ENCODE measurements around the gene BANP.
"Not testable (repeated sequence)": the region's sequence is repeated elsewhere in the genome, so short reads cannot be mapped to it uniquely, and the experiment has no call there.

BANP gene

DNA sequence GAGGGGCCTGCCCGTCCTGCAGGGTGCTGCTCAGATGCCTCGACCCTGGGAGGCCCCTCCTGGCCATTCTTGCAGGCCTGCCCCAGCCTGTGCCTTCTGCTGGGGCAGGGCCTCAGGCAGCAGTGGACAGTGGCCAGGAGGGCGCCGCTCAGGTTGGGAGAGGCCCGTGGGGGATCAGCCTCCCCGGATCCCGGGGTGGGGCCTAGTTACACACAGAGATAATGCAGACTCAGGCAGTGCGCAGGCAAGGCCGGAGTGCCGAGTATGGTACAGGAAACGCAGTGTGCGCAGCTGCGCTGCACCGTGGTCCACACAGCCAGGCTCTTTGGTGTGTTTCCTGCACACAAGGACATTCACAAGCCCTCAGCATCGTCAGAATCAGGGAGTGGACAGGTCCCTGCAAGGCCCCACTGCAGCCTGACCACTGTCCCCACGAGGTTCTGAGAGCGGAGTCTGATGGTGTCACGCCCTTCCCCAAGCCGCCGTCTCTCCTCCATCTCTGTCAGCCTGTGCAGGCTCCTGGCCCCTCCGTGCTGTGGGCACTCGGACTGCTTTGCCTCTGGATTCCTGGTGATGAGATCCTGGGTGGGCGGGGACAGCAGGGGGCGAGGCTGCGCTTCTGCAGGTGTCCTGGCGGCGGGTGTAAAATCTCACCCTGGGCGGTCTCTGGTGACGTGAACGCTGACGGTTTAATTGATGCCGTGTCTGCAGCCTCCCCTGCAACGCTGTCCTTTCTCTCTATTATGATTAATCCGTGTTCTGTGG lies 141.7 kb downstream of the BANP start:
- DNase-seq, result not testable (repeated sequence)

DNA sequence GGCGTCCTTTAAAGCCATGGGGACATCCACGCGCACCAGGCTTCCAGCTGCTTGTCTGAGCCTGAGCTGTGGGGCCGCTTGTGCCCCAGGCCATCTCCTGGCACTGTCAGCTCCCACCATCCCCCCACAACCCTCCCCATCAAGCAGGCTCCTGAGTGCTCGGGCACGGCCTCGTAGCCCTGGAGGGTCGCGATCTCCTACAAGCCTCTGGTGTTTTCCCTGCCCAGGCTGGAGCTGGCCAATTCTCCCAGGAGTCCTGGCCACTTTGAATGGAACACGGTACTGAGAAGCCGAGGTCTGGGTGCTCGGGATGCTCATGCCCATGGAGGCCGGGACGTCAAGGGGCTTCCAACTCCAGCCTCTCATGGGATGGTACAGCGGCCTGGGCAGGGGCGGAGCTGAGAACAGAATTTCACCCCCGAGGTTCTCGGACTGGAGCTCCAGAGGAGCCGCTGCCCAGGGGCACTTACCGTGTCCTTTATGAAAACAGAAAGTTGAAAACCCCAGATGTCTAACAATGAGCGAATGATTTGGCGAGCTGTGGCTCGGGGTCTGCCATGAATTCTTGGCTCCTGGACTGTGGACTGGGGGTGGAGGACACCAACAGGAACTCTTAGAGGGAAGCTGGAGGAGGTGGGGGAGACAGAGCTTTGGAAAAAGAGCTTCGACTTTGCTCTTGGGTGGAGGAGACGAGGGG lies 142.5 kb downstream of the BANP start:
- not testable (repeated sequence) for DNase-seq

DNA sequence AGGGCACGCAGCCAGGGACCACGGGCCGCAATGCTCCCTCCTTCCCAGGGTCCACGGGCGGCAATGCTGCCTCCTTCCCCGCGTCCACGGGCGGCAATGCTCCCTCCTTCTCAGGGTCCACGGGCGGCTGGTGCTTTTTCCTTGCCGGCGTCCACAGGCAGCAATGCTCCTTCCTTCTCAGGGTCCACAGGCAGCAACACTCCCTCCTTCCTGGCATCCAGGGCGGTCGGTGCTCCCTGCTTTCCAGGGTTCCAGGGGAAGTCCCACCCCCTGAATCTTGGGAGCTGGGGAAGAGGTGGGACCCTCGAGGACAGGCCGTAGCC lies 143.0 kb downstream of the BANP start:
- DNase-seq, result not testable (repeated sequence)

DNA sequence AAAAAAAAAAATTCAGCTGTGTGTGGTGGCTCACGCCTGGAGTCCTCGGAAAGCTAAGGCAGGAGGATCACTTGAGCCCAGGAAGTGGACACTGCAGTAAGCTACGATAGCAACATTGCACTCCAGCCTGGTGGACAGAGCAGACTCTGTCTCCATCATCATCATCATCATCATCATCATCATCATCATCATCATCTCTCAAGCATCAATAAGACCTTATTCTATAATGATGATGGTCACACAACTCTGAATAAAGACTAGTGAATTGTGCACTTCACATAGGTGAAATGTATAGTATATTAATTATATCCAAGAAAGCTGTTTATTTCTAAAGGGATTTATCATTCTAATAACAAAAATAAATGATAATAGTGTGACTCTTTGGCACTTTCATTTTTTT lies 143.7 kb downstream of the BANP start:
- DNase-seq, result not testable (repeated sequence)

DNA sequence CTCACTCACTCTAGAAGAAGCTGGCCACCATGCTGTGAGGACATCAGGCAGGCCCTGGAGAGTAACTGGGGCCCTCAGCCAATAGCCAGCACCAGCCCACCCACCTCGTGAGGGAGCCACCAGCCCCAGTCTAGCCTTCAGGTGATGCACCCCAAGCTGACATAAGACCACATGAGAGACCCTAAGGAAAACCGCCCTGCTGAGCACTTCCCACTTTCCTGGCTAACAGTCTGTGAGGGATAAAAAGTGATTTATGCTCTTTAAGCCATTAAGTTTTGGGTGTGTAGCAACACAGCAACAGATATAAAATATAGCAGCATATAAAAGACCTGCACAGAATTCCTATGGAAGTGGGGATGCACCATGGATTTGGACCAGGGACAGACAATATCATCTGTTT lies 145.4 kb downstream of the BANP start:
- not testable (repeated sequence) for DNase-seq

DNA sequence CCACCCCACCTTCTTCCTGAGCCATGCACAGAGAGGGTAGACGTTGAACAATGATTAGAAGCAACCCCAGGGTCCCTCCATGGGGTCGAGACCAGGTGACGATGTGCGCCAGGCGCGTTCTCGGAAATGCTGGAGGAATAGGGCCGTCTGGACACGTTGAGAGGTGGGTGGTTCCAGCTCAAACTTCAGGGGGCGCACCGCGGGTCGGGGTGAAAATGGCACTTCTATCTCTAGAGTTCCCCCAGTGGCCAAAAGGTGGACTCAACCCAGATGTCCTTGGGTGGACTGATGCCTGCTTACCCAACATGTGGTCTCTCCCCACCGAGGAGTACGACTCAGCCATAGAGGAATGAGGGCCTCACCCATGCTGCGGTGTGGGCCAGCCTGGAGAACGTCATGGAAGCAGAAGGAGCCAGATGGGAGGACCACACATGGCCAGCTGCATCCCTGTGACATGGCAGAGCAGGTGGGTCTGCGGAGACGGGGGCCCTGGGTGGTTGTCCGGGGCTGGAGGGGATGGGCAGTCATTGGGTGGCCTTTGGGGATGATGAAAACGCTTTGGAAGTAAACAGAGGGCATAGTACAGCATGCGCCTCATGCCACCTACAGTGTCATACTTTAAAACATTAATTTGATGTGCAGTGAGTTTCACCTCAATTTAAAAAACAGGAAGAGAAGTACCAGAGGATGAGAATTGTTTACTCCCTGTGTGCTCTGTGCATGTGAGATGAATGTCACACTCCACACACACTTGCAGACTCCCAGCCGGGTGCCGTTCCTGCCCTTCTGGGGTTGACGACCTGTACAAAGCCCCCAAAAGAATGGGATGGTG lies 147.7 kb downstream of the BANP start:
- not testable (repeated sequence) for DNase-seq

DNA sequence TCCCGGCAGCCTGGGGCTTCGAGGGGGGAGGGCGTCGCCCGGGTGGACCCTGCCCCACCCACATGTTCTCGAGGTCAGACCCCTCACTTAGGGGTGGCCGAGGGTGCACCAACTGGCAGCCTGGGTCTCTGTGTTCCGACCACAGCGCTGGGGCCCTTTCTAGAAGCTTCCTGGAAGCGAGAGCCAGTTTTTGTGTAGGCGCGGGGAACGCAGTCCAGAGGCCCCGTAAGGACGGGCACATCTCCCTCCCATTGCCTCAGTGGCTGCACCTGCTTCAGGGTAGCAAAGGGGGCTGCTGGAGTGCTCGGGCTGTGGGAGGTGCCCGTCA lies 148.3 kb downstream of the BANP start:
- DNase-seq, result no peak

DNA sequence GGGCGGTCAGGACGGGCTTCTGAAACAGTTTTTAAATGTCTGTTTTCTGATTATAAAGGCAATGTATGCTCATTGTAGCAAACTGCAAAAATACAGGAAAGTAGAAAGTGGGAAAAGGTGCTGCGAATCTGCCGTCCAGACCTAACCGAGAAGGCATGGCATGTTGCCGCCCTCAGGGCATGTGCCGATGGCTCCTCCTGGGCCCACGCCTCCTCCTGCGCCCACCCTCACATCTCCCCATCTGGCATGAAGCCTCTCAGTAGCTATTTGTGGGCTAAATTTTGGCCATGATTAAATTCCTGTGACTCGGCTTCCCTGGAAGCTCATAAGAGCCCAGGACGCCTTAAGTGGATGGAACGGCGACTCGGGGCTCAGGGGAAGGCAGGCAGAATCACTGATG lies 148.7 kb downstream of the BANP start:
- not testable (repeated sequence) for DNase-seq

DNA sequence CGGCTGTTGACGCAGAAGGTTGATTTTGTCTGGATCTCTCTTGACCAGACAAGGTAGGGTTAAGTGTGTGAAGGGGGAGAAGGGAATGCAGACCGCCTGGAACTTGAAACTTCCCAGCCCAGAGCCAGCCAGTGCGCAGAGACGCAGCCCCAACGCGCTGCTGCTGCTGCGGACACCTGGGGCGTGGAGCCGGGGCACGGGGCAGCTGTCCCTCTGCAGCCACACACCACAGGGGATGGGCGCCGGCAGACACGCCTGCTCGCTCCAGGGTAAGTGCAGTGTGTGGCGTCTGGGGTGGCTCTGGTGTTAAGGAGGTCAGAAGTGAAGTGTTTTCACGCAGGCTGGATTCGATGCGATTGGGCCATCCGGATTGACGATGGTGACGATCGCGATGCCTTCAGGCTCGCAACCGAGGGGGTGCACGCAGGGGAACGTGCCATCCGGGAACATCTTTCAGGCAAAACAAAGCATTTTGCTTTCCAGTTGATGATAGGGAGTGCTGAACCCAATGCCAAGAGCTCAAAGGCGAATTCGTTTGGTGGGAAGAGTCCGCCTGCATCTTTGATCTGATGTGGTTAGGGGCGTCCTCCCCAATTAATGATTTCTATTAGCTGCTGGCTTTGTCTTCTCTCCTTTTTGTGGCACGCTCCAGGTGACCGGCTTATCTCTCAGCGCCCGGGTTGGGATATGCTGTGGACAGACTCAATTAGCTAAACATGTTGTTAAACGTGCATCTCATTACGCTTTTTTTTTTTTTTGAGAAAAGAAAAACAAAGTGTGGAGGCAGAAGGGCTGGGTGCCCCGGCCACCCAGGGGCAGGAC lies 149.8 kb downstream of the BANP start:
- not testable (repeated sequence) for DNase-seq

DNA sequence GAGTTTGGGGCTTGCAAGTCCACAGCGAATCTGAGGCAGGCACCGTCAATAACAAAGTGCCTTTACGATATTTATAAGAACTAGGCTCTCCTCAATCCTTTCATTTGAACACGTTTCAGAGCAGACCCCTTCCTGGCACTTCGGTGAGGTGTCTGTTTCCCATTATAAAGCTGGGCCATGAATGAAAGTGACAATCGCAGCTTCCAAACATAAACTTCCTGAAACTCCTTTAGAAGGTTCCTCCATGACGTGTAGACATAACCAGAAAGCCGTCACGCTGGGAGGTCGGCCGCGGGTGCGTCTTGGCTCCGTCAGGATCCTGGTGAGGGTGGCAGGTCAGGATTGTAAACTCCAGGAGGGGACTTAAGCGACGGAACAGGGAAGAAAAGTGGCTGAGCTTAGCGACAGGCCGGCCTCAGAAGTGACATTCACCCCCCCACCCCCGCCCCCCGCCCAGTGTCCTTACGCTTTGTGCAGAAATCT lies 150.4 kb downstream of the BANP start:
- not testable (repeated sequence) for DNase-seq

DNA sequence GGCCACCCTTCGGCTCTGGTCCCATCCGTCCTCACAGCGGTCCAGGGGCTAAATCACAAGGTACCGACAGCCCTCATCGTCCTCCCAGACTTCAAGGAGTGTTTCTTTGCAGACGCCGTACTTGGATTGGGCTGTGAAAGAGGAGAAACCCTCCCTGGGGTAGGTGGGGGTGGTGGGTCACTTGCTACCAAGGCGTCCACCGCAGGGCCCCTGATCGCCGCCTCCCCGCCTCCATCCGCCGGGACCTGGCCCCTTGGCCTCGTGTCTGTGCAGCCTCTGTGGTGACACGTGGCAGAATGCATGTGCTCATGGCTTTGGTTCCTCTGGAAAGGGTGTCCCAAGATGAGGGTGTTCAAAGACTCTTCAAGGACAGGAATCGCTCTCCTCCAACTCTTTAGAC lies 151.4 kb downstream of the BANP start:
- DNase-seq, result no peak

DNA sequence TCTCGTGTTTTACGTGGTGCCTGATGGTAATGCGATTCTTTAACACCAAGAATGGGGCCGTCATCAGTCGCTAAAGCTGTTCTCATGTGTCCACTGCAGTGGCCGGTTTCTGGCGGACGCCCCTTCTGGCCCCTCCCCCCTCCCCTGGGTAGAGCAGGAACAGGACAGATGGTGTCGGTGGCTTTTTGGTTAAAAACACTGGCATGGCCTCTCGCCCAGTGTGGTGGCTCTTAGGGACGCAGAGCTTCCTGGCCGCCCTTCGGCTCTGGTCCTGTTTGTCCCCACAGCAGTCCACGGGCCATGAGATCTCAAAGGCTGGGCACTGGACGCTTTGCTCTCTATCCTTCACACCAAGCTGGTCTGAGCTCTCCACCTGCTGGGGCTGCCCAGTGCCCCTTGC lies 151.8 kb downstream of the BANP start:
- DNase-seq, result no peak

DNA sequence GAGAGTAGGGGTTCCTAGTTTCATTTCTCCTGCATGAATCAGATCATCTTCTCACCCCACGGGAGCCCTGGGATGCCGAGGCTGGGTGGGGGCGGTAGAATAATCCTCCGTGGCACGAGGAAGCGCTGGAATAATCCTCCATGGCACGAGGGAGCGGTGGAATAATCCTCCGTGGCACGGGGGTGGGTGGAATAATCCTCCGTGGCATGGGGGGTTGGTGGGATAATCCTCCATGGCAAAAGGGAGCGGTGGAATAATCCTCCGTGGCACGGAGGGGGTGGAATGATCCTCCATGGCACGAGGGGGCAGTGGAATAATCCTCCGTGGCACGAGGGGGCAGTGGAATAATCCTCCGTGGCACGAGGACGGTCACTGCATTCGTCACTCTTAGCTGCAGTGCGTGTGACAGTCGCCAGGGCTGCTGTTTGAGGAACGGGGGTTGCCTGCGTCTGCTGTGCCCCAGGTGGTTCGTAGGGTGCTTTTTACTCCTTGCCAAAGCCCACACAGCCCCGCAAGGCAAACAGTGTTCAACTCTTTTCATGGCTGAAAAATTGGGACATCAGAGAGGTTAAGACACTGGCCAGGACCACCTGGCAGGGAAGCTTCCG lies 152.5 kb downstream of the BANP start:
- DNase-seq, result no peak

DNA sequence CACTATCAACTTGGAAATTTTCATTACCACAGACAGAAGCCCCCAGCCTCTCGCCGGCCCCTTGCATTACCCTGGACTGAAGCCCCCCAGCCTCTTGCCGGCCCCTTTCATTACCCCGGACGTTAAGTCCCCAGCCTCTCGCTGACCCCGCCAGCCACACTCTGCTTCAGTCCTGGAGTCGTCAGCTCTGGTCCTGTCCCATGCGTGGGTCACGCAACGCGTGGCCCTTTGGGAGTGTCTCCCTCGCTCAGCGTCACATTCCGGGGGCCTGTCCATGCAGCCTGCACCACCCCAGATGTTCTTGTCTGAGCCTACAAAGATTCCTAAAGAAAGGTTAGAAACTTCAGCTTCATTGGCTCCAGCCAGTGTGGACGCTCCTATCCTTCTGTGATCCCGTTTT lies 153.1 kb downstream of the BANP start:
- DNase-seq, result not testable (repeated sequence)

DNA sequence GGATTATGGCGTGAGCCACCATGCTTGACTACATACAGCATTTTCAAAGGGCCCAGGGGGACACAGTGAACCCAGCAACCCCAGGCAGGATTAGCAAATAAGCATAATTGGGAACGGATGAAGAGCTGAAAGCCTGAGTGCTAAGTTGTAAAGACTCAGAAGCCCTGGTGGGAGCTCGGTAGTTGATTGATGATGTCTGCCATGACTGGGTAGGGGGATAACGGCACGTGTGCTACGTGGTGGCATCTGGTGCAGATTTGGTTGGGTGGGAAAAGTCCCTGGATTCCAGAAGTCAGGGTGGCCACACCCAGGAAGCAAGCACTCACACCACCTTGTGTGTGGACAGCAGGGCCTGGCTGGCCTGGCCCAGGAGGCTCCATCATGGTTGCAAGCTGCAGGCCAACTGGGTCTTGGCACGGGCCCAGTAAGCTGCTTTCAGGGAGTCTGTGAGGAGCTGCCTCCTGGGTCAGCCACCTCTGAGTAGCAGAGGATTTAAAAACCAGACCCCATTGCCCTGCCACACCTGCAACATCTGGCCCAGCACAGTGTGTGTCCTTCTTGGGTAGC lies 154.4 kb downstream of the BANP start:
- not testable (repeated sequence) for DNase-seq

DNA sequence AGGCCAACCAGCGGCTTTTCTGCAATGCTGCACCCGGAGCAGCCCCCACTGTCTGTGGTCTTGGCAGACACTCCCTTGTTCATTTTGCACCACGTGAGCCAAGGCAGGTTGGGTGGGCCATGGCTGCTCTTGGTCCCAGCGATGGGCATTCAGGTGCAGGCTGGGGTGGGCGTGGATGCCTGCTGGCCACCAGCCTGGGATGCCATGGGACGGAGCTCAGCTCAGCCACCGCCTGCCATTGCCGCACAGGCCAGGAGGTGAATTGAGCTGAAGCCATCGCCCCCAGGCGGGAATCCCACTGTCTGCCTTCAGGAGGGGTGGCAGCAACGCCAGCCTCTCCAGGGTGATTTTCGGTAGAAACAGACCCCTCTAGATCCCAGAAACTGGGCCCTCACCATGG lies 155.3 kb downstream of the BANP start:
- not testable (repeated sequence) for DNase-seq

DNA sequence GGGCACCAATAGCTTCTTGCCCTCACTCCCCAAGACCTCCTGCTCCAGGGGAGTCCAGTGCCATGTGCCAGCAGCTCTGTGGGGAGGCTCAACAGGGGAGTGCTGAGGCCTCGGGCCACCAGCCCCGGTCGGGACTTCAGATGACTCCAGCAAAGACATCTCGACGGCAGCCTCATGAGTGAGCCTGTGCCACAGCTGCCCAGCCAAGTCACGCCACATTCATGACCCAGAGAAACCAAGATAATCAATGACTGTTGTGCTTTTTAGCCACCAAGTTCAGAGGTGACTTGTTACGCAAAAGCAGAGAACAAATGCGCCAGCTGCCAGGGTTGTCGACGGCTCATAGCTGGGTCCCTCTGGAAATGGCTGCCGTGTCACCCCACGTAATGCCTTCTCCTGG lies 157.5 kb downstream of the BANP start:
- no peak for DNase-seq

DNA sequence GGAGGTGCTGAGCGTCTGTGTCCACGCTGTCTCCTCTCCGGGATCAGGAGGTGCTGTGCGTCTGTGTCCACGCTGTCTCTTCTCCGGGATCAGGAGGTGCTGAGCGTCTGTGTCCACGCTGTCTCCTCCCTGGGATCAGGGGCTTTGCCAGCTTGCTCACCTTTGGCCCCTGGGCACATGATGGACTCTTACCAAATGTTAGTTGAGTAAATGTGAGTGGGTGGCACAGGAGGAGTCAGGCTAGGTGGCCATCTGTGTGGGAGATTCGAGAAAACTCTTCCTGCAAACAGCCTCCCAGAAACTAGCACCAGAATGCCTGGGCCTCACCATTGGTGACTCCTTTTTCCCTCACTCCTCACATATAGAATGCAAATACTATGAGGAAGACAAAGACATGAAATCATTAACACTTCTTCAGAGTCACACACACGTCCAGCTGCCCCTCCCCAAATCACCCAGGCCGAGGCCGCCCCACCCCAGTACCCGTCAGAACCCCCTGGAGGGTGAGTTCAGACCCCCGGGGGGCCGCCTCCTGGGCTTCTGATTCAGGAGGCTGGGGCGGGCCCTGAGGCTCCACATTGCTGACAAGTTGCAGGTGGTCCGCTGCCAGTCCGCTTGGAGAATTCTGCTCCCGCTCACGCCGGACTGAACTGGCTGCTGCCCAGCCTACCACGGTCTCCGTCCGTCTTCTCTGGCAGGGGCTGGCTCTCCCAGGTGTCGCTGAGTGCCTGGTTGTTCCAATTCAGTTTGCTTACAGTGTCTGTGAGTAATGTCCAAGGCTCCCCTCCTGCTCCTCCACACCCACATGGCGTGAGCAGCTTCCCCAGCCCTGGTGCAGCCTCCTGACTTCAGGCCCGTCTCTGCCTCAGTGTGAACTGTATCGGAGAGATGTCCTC lies 158.7 kb downstream of the BANP start:
- not testable (repeated sequence) for DNase-seq

DNA sequence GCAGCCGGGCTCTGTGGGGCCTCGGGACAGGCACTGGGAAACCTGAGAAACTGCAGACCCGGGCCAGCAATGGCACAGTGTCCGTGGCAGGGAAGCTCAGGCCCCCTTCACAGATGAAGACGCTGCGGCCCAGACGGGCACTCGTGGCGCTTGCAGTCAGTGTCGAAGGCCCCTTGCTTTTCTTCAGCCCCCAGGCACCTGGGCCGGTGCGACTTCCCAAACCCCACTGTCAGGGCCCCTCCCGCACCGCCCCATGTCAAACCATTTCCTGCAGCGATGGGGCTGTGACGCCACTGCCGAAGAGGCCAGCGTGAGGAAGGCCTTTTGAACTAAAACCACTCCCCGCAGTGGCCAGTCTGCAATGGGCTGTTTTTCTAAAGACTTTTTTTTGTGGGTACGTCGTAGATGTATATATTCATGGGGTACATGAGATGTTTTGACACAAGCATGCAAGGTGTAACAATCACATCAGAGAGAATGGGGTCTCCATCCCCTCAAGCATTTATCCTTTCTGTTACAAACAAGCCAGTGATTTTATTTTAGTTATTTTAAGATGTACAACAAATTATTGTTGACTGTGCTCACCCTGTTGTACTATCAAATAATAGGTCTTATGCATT lies 159.8 kb downstream of the BANP start:
- DNase-seq, result not testable (repeated sequence)

DNA sequence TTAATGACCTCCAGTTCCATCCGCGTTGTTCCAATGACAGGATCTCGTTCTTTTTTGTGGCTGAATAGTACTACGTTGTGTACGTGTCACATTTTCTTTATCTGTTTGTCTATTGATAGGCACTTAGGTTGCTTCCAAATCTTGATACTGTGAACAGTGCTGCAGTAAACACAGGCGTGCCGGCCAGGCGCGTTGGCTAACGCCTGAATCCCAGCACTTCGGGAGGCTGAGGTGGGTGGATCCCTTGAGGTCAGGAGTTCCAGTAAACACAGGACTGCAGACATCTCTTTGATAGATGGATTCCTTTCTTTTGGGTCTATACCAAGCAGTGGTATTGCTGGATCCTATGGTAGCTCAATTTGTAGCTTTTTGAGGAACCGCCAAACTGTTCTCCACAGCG lies 160.7 kb downstream of the BANP start:
- not testable (repeated sequence) for DNase-seq

Measured in GF-D8 (cell line).